HEK293 (cell line): ENCODE measurements around the gene PHF14.

ENCODE experiments used
- CTCF ChIA-PET: fragments of 350-600 bp; formaldehyde crosslinking; extraction: SDS; loops from one replicate; lab custom pipeline; 2021; ENCODE audit warnings: antibody characterized with exemption; lab: Yijun Ruan, JAX
- POLR2A ChIA-PET: fragments of 300-600 bp; formaldehyde crosslinking; extraction: SDS; loops from one replicate; lab custom pipeline; 2020; ENCODE audit warnings: antibody characterized with exemption, inconsistent platforms; lab: Yijun Ruan, JAX
- H3K27ac ChIP-seq: fragments of 200-500 bp; sonication (Bioruptor generic); 2 replicates; pipeline ENCODE4 v1.5.1; 2014; ENCODE audit warnings: low read depth, low read length, control low read depth, inconsistent platforms; ENCODE audit errors: extremely low read depth
- H3K36me3 ChIP-seq, 2 experiments: fragments of 200-500 bp in 1 of 2; sonication (Bioruptor generic) in 1 of 2; 1 replicate in 1 of 2; 2 replicates in 1 of 2; pipeline ENCODE4 v1.5.1; 2014 to 2017; ENCODE audit warnings: inconsistent platforms in 2 of 2, low read length in 2 of 2; ENCODE audit not compliant: control insufficient read depth in 2 of 2, insufficient read depth in 1 of 2
- H3K4me1 ChIP-seq: fragments of 200-500 bp; sonication (Bioruptor generic); 2 replicates; pipeline ENCODE4 v1.5.1; 2014; ENCODE audit warnings: mild to moderate bottlenecking, low read length, inconsistent platforms; ENCODE audit not compliant: control insufficient read depth, insufficient read depth
- H3K4me3 ChIP-seq: 2 replicates; pipeline ENCODE4 v1.5.1; 2011; ENCODE audit warnings: low read depth, mild to moderate bottlenecking, control low read depth, low read length, moderate library complexity
- H3K9me3 ChIP-seq: fragments of 200-500 bp; sonication (Bioruptor generic); 2 replicates; pipeline ENCODE4 v1.5.1; 2014; ENCODE audit warnings: low read depth, low read length, inconsistent platforms; ENCODE audit not compliant: control insufficient read depth, insufficient read depth
- ELK4 ChIP-seq: IDR thresholded peaks from 2 replicates; pipeline ENCODE4 v1.6.1; 2011; ENCODE audit warnings: mild to moderate bottlenecking, low read depth, low read length, borderline replicate concordance
- GFI1B ChIP-seq: fragments of 450-650 bp; formaldehyde crosslinking; IDR thresholded peaks from 2 replicates; pipeline ENCODE4 v1.5.1; 2016; ENCODE audit warnings: missing biosample characterization, missing genetic modification characterization
- GLIS2 ChIP-seq: fragments of 450-650 bp; formaldehyde crosslinking; IDR thresholded peaks from 2 replicates; pipeline ENCODE4 v1.5.1; 2016; ENCODE audit warnings: missing biosample characterization, missing genetic modification characterization
- HOXD13 ChIP-seq: sonication (generic); formaldehyde crosslinking; IDR thresholded peaks from 2 replicates; pipeline ENCODE4 v1.8.0; 2022; ENCODE audit warnings: missing genetic modification reagents, borderline replicate concordance
- MEIS1 ChIP-seq: sonication (generic); formaldehyde crosslinking; IDR thresholded peaks from 2 replicates; pipeline ENCODE4 v1.8.1; 2022; ENCODE audit warnings: missing genetic modification reagents, mild to moderate bottlenecking, borderline replicate concordance
- PRDM1 ChIP-seq: fragments of 450-650 bp; formaldehyde crosslinking; IDR thresholded peaks from 2 replicates; pipeline ENCODE4; 2016; ENCODE audit warnings: missing biosample characterization, missing genetic modification characterization
- SALL2 ChIP-seq: fragments of 450-650 bp; formaldehyde crosslinking; IDR thresholded peaks from 2 replicates; pipeline ENCODE4 v1.5.0; 2017; ENCODE audit warnings: missing biosample characterization, mild to moderate bottlenecking, missing genetic modification characterization, borderline replicate concordance
- SP2 ChIP-seq: fragments of 450-650 bp; formaldehyde crosslinking; IDR thresholded peaks from 2 replicates; pipeline ENCODE4 v1.5.1; 2016; ENCODE audit warnings: missing biosample characterization, missing genetic modification characterization
- SP3 ChIP-seq: fragments of 450-650 bp; formaldehyde crosslinking; IDR thresholded peaks from 2 replicates; pipeline ENCODE4 v1.5.1; 2016; ENCODE audit warnings: missing biosample characterization, missing genetic modification characterization
- ZBTB21 ChIP-seq: fragments of 450-650 bp; formaldehyde crosslinking; IDR thresholded peaks from 2 replicates; pipeline ENCODE4 v1.5.1; 2017; ENCODE audit warnings: missing biosample characterization, missing genetic modification characterization
- ZFHX2 ChIP-seq: fragments of 450-650 bp; formaldehyde crosslinking; conservative IDR thresholded peaks from 2 replicates; pipeline ENCODE4 v1.5.1; 2016; ENCODE audit warnings: missing biosample characterization, missing genetic modification characterization
- ZNF10 ChIP-seq: fragments of 450-650 bp; formaldehyde crosslinking; IDR thresholded peaks from 2 replicates; pipeline ENCODE4 v1.5.1; 2017; ENCODE audit warnings: missing biosample characterization, missing genetic modification characterization
- ZNF114 ChIP-seq: fragments of 450-650 bp; formaldehyde crosslinking; IDR thresholded peaks from 2 replicates; pipeline ENCODE4 v1.5.0; 2017; ENCODE audit warnings: missing biosample characterization, missing genetic modification characterization
- ZNF132 ChIP-seq: fragments of 450-650 bp; formaldehyde crosslinking; IDR thresholded peaks from 2 replicates; pipeline ENCODE4 v1.5.1; 2017; ENCODE audit warnings: missing biosample characterization, missing genetic modification characterization, borderline replicate concordance
- ZNF138 ChIP-seq: fragments of 450-650 bp; formaldehyde crosslinking; IDR thresholded peaks from 2 replicates; pipeline ENCODE4 v1.5.1; 2016; ENCODE audit warnings: missing biosample characterization, missing genetic modification characterization, borderline replicate concordance
- ZNF157 ChIP-seq: fragments of 450-650 bp; formaldehyde crosslinking; IDR thresholded peaks from 2 replicates; pipeline ENCODE4 v1.5.1; 2016; ENCODE audit warnings: missing biosample characterization, missing genetic modification characterization
- ZNF184 ChIP-seq: fragments of 450-650 bp; IDR thresholded peaks from 2 replicates; pipeline ENCODE4 v1.5.1; 2018; ENCODE audit warnings: missing biosample characterization, mild to moderate bottlenecking, missing genetic modification characterization
- ZNF223 ChIP-seq: fragments of 450-650 bp; formaldehyde crosslinking; IDR thresholded peaks from 2 replicates; pipeline ENCODE4 v1.5.1; 2016; ENCODE audit warnings: missing biosample characterization, missing genetic modification characterization
- ZNF24 ChIP-seq: fragments of 450-650 bp; formaldehyde crosslinking; IDR thresholded peaks from 2 replicates; pipeline ENCODE4 v1.5.1; 2016; ENCODE audit warnings: missing biosample characterization, missing genetic modification characterization
- ZNF248 ChIP-seq: fragments of 450-650 bp; formaldehyde crosslinking; IDR thresholded peaks from 2 replicates; pipeline ENCODE4 v1.5.1; 2017; ENCODE audit warnings: missing biosample characterization, missing genetic modification characterization
- ZNF626 ChIP-seq: fragments of 450-650 bp; sonication (Bioruptor Pico); formaldehyde crosslinking; IDR thresholded peaks from 2 replicates; pipeline ENCODE4 v1.5.1; 2018; ENCODE audit warnings: missing biosample characterization, missing genetic modification characterization, inconsistent platforms
- ZNF629 ChIP-seq: fragments of 450-650 bp; formaldehyde crosslinking; IDR thresholded peaks from 2 replicates; pipeline ENCODE4 v1.5.1; 2017; ENCODE audit warnings: missing biosample characterization, missing genetic modification characterization
- ZNF664 ChIP-seq: fragments of 450-650 bp; formaldehyde crosslinking; IDR thresholded peaks from 2 replicates; pipeline ENCODE4 v1.5.1; 2016; ENCODE audit warnings: missing biosample characterization, missing genetic modification characterization
- ZNF670 ChIP-seq: fragments of 450-650 bp; formaldehyde crosslinking; IDR thresholded peaks from 2 replicates; pipeline ENCODE4 v1.5.1; 2016; ENCODE audit warnings: missing biosample characterization, missing genetic modification characterization, low read depth
- ZNF704 ChIP-seq: fragments of 450-650 bp; formaldehyde crosslinking; IDR thresholded peaks from 2 replicates; pipeline ENCODE4 v1.5.1; 2016; ENCODE audit warnings: missing biosample characterization, missing genetic modification characterization
- ZNF768 ChIP-seq: fragments of 450-650 bp; formaldehyde crosslinking; IDR thresholded peaks from 2 replicates; pipeline ENCODE4 v1.5.1; 2018; ENCODE audit warnings: missing biosample characterization, mild to moderate bottlenecking, missing genetic modification characterization
- ZSCAN23 ChIP-seq: fragments of 450-650 bp; formaldehyde crosslinking; IDR thresholded peaks from 2 replicates; pipeline ENCODE4 v1.5.1; 2016; ENCODE audit warnings: missing biosample characterization, missing genetic modification characterization
- ZXDB ChIP-seq: fragments of 450-650 bp; formaldehyde crosslinking; IDR thresholded peaks from 2 replicates; pipeline ENCODE4 v1.5.1; 2016; ENCODE audit warnings: missing biosample characterization, missing genetic modification characterization
- TF ChIP-seq, protein P1 (sequence below): fragments of 450-650 bp; formaldehyde crosslinking; IDR thresholded peaks from 2 replicates; pipeline ENCODE4 v1.5.1; 2016; ENCODE audit warnings: missing biosample characterization, missing genetic modification characterization
- TF ChIP-seq, protein P2 (sequence below): fragments of 450-650 bp; formaldehyde crosslinking; IDR thresholded peaks from 2 replicates; pipeline ENCODE4; 2016; ENCODE audit warnings: missing biosample characterization, missing genetic modification characterization
- TF ChIP-seq, protein P3 (sequence below): fragments of 450-650 bp; formaldehyde crosslinking; IDR thresholded peaks from 2 replicates; pipeline ENCODE4 v1.5.1; 2016; ENCODE audit warnings: missing biosample characterization, missing genetic modification characterization

The PHF14 gene

GRCh38 chr7:11135573-11135972 is 161.9 kb downstream of the PHF14 start:
- Histone ChIP-seq H3K36me3 (no peaks in the 10 kb centered on the region), H3K27ac (no peak overlapping the region), H3K4me3 (no peak overlapping the region), H3K9me3 (no peaks in the 10 kb centered on the region), H3K4me1 (no peaks in the 10 kb centered on the region)
- ChIA-PET POLR2A (no interaction called here), CTCF (interaction anchor here (0.5 kb wide), 1 partner anchor 9 kb away, joined by 8 read pairs; no protein-coding TSS in a partner anchor)
- TF ChIP-seq ELK4, result no peak
- TF ChIP-seq, protein P1, sequence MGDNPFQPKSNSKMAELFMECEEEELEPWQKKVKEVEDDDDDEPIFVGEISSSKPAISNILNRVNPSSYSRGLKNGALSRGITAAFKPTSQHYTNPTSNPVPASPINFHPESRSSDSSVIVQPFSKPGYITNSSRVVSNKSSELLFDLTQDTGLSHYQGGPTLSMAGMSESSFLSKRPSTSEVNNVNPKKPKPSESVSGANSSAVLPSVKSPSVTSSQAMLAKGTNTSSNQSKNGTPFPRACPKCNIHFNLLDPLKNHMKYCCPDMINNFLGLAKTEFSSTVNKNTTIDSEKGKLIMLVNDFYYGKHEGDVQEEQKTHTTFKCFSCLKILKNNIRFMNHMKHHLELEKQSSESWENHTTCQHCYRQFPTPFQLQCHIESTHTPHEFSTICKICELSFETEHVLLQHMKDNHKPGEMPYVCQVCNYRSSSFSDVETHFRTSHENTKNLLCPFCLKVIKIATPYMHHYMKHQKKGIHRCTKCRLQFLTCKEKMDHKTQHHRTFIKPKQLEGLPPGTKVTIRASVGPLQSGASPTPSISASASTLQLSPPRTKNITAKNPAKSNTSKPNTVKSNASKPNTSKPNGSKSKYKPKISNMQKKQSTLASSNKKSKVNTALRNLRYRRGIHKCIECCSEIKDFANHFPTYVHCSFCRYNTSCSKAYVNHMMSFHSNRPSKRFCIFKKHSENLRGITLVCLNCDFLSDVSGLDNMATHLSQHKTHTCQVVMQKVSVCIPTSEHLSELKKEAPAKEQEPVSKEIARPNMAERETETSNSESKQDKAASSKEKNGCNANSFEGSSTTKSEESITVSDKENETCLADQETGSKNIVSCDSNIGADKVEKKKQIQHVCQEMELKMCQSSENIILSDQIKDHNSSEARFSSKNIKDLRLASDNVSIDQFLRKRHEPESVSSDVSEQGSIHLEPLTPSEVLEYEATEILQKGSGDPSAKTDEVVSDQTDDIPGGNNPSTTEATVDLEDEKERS (tag by site-specific recombination), result no peak
- TF ChIP-seq SP2, result no peak
- TF ChIP-seq ZNF157, result no peak
- TF ChIP-seq ZNF664 (tag by site-specific recombination), result no peak
- TF ChIP-seq ZBTB21, result no peak
- TF ChIP-seq ZNF184, result no peak
- TF ChIP-seq SALL2 (tag by site-specific recombination), result no peak
- no peak for TF ChIP-seq MEIS1
- no peak for TF ChIP-seq PRDM1 (tag by site-specific recombination)
- no peak for TF ChIP-seq ZNF223 (tag by site-specific recombination)
- no peak for TF ChIP-seq ZNF670 (tag by site-specific recombination)
- TF ChIP-seq ZNF24 (tag by site-specific recombination), result no peak
- TF ChIP-seq ZNF629 (tag by site-specific recombination), result no peak
- TF ChIP-seq ZNF114, result no peak
- TF ChIP-seq ZFHX2 (tag by site-specific recombination), result no peak
- TF ChIP-seq ZXDB, result no peak
- TF ChIP-seq, protein P2, sequence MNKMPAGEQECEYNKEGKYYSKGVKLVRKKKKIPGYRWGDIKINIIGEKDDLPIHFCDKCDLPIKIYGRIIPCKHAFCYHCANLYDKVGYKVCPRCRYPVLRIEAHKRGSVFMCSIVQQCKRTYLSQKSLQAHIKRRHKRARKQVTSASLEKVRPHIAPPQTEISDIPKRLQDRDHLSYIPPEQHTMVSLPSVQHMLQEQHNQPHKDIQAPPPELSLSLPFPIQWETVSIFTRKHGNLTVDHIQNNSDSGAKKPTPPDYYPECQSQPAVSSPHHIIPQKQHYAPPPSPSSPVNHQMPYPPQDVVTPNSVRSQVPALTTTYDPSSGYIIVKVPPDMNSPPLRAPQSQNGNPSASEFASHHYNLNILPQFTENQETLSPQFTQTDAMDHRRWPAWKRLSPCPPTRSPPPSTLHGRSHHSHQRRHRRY (tag by site-specific recombination), result no peak
- TF ChIP-seq SP3 (tag by site-specific recombination), result no peak
- no peak for TF ChIP-seq ZNF248 (tag by site-specific recombination)

DNA sequence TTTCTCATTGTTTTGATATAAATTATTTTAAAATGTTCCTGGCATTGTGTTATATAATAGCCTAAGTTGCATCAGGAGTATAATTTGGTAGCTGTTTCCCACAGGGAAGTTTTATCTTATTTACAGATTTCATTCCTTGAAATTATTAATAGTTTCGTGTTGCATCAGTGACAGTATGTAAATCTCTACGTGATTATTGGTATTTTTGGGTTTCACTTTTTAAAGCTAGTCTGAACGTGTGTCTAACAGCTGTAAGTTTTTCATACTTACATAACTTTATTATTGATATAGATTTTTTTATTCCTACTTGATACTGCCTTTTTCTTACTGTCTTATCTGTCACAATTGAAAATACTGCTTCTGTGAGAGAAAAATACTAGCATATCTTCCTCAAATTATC is 167.9 kb downstream of the PHF14 start:
- CTCF ChIA-PET, result interaction anchor here (1.2 kb wide), 1 partner anchor 71 kb away, joined by 5 read pairs; no protein-coding TSS in a partner anchor
- TF ChIP-seq ZNF704 (tag by site-specific recombination), result no peak
- no peak for TF ChIP-seq ZNF626 (tag by site-specific recombination)
- no peak for TF ChIP-seq ZNF768 (tag by site-specific recombination)
- TF ChIP-seq ZNF138 (tag by site-specific recombination), result no peak
- no peak for TF ChIP-seq ZNF157
- no peak for TF ChIP-seq GLIS2 (tag by site-specific recombination)
- TF ChIP-seq, protein P3, sequence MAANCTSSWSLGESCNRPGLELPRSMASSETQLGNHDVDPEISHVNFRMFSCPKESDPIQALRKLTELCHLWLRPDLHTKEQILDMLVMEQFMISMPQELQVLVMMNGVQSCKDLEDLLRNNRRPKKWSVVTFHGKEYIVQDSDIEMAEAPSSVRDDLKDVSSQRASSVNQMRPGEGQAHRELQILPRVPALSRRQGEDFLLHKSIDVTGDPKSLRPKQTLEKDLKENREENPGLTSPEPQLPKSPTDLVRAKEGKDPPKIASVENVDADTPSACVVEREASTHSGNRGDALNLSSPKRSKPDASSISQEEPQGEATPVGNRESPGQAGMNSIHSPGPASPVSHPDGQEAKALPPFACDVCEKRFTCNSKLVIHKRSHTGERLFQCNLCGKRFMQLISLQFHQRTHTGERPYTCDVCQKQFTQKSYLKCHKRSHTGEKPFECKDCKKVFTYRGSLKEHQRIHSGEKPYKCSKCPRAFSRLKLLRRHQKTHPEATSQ (tag by site-specific recombination), result no peak
- TF ChIP-seq ZNF10 (tag by site-specific recombination), result no peak
- no peak for TF ChIP-seq GFI1B
- TF ChIP-seq ZNF132 (tag by site-specific recombination), result no peak
- no peak for TF ChIP-seq ZSCAN23 (tag by site-specific recombination)
- TF ChIP-seq ZNF114, result no peak
- no peak for TF ChIP-seq HOXD13 (CRISPR knock-in tag)
- POLR2A ChIA-PET, result no interaction called here
- Histone ChIP-seq H3K27ac (no peak overlapping the region), H3K36me3 (no peaks in the 10 kb centered on the region), H3K4me1 (no peaks in the 10 kb centered on the region), H3K4me3 (no peak overlapping the region), H3K9me3 (no peaks in the 10 kb centered on the region)
